GM12878 (cell line): ENCODE results near the gene MDFI. TPM values are rescaled to one million over a fixed set of nuclear protein-coding genes. Genes with fewer than 3 reads are reported as not detected.
A peak's percentile ranks its signal among the peaks of the same experiment; 100 is the strongest.

Source experiments
- ATAC-seq: fragments of 200-7000 bp; cut with Tn5 transposase; 3 replicates; pipeline ENCODE4 v1.9.1; 2020; ENCODE audit warnings: mild to moderate bottlenecking, moderate library complexity
- BruUV-seq: library from RNA; stranded (reverse); fragments of 400-500 nt; replicated peaks from 2 replicates; lab custom pipeline; 2021; lab: Mats Ljungman, UMichigan
- CTCF ChIA-PET: fragments of 300-600 bp; sonication (Branson Sonifier 250); formaldehyde crosslinking; extraction: SDS; loops from one replicate; lab custom pipeline; 2021; ENCODE audit warnings: inconsistent platforms; lab: Yijun Ruan, JAX
- POLR2A ChIA-PET: fragments of 350-600 bp; formaldehyde crosslinking; extraction: SDS; loops from one replicate; lab custom pipeline; 2021; ENCODE audit warnings: inconsistent platforms; lab: Charles Lee
- RAD21 ChIA-PET: fragments of 300-600 bp; sonication (Branson Sonifier 250); formaldehyde crosslinking; loops from one replicate; lab custom pipeline; 2023; ENCODE audit warnings: antibody characterized with exemption; ENCODE audit not compliant: unreplicated experiment; lab: Charles Lee
- SMC1A ChIA-PET: fragments of 300-600 bp; sonication (Branson Sonifier 250); formaldehyde crosslinking; loops from one replicate; lab custom pipeline; 2023; ENCODE audit not compliant: unreplicated experiment, uncharacterized antibody; lab: Charles Lee
- DNase-seq: peaks from one replicate; pipeline ENCODE4 v3.0.0-alpha.2; 2011; ENCODE audit warnings: low read depth, low spot score
- FAIRE-seq: peaks from 3 replicates; lab custom pipeline; 2011; peaks lifted over from hg19 to GRCh38; lab: Jason Lieb, UNC
- H2AFZ ChIP-seq: 2 replicates; pipeline ENCODE4 v1.6.0; 2011; ENCODE audit warnings: low read depth, low read length, control low read depth; ENCODE audit not compliant: control insufficient read depth
- H3K27ac ChIP-seq: 2 replicates; pipeline ENCODE4 v1.5.1; 2011; ENCODE audit warnings: control low read depth; ENCODE audit not compliant: control insufficient read depth, insufficient read depth
- H3K27me3 ChIP-seq, 2 experiments: replicated peaks in 1 of 2; 2 replicates each; pipeline versions ENCODE4 v1.6.0 to v1.6.1; 2011; ENCODE audit warnings: low read length in 1 of 2; ENCODE audit not compliant: control insufficient read depth in 2 of 2, insufficient read depth in 2 of 2
- H3K36me3 ChIP-seq, 2 experiments: 2 replicates each; pipeline ENCODE4 v1.5.1; 2011; ENCODE audit warnings: low read length in 1 of 2; ENCODE audit not compliant: control insufficient read depth in 2 of 2, insufficient read depth in 2 of 2
- H3K4me1 ChIP-seq: 2 replicates; pipeline ENCODE4 v1.6.1; 2011; ENCODE audit warnings: mild to moderate bottlenecking, low read length, moderate library complexity, mixed read lengths; ENCODE audit not compliant: control insufficient read depth, insufficient read depth
- H3K4me2 ChIP-seq: 2 replicates; pipeline ENCODE4 v1.6.0; 2011; ENCODE audit warnings: control low read depth; ENCODE audit not compliant: control insufficient read depth, insufficient read depth
- H3K4me3 ChIP-seq: fragments of 200-600 bp; sonication (generic); 2 replicates; pipeline ENCODE4 v1.5.1; 2016
- H3K79me2 ChIP-seq: 2 replicates; pipeline ENCODE4 v1.6.0; 2011; ENCODE audit warnings: low read length; ENCODE audit not compliant: control insufficient read depth, insufficient read depth
- H3K9ac ChIP-seq: 2 replicates; pipeline ENCODE4 v1.8.0; 2011; ENCODE audit warnings: low read length, control low read depth, mixed read lengths; ENCODE audit not compliant: control insufficient read depth, insufficient read depth
- H3K9me3 ChIP-seq: replicated peaks from 3 replicates; pipeline ENCODE4 v1.5.1; 2011; ENCODE audit warnings: mild to moderate bottlenecking, low read length; ENCODE audit not compliant: control insufficient read depth, insufficient read depth
- H4K20me1 ChIP-seq: 2 replicates; pipeline ENCODE4 v1.6.0; 2011; ENCODE audit not compliant: control insufficient read depth, insufficient read depth
- ATF7 ChIP-seq: fragments of 450-650 bp; IDR thresholded peaks from 2 replicates; pipeline ENCODE4 v1.6.1; 2016; ENCODE audit warnings: low read depth, mild to moderate bottlenecking
- KAT2A ChIP-seq: conservative IDR thresholded peaks from 2 replicates; pipeline ENCODE4 v1.6.1; 2011; ENCODE audit warnings: low read depth, low read length; ENCODE audit not compliant: control insufficient read depth
- RCOR1 ChIP-seq: conservative IDR thresholded peaks from 2 replicates; pipeline ENCODE4 v1.6.1; 2012; ENCODE audit warnings: low read depth, low read length, improper control_type of control experiment
- SMAD1 ChIP-seq: fragments of 450-650 bp; IDR thresholded peaks from 2 replicates; pipeline ENCODE4 v1.6.1; 2018; ENCODE audit warnings: mild to moderate bottlenecking, low read depth; ENCODE audit not compliant: partially characterized antibody
- SMAD5 ChIP-seq: IDR thresholded peaks from 2 replicates; pipeline ENCODE4 v1.6.1; 2016; ENCODE audit warnings: antibody characterized with exemption, low read depth
- WGBS: methylation state at CpG from one replicate; pipeline ENCODE4 v1.1.6; 2016; ENCODE audit warnings: low lambda C conversion rate; ENCODE audit not compliant: insufficient replicate concordance, insufficient coverage; ENCODE audit errors: missing lambda C conversion rate; 5-methylcytosine and 5-hydroxymethylcytosine counted together
- in situ Hi-C: fragments of 300-500 bp; cut with MboI; formaldehyde crosslinking; loops from 9 replicates; pipeline ENCODE4 v1.14.3; 2018; ENCODE audit warnings: mixed read lengths
- intact Hi-C: fragments of 100-400 bp; cut with micrococcal nuclease; formaldehyde crosslinking; loops from one replicate; pipeline ENCODE4 v1.14.2; 2022; ENCODE audit not compliant: unreplicated experiment
- polyA plus RNA-seq, 11 experiments: library from polyadenylated mRNA; depleted of rRNA in 4 of 11; unstranded in 6 of 11; stranded (reverse) in 5 of 11; fragments of >200 nt; fragmentation: Nextera tagmentation in 4 of 11; fragmentation: Illumina TruSeq in 1 of 11; extraction: Ambion mirVana in 4 of 11; extraction: Trizol in 1 of 11; gene quantifications; 1 replicate in 1 of 11; 2 replicates in 10 of 11; pipeline versions ENCODE4 v1.2.1 to v1.2.3, GENCODE V29; 2011 to 2016; ENCODE audit warnings: inconsistent platforms in 2 of 11, missing spikeins in 2 of 11, low read depth in 1 of 11
- total RNA-seq, 4 experiments: library from RNA; depleted of rRNA in 3 of 4; stranded (reverse); fragments of >200 nt in 3 of 4; fragmentation: Illumina TruSeq in 1 of 4; extraction: Trizol in 1 of 4; gene quantifications; 2 replicates each; pipeline versions ENCODE4 v1.2.1 to v1.2.3, GENCODE V29; 2013 to 2021
- TF ChIP-seq, protein P1 (sequence below): fragments of 450-650 bp; IDR thresholded peaks from 2 replicates; pipeline ENCODE4 v1.6.1; 2016; ENCODE audit warnings: mild to moderate bottlenecking

MDFI gene
- total and polyA plus RNA-seq, 10 of the 15 experiments (the other 5 are each of a cell fraction or from before 2014, with no cell fraction given) = not detected

DNA sequence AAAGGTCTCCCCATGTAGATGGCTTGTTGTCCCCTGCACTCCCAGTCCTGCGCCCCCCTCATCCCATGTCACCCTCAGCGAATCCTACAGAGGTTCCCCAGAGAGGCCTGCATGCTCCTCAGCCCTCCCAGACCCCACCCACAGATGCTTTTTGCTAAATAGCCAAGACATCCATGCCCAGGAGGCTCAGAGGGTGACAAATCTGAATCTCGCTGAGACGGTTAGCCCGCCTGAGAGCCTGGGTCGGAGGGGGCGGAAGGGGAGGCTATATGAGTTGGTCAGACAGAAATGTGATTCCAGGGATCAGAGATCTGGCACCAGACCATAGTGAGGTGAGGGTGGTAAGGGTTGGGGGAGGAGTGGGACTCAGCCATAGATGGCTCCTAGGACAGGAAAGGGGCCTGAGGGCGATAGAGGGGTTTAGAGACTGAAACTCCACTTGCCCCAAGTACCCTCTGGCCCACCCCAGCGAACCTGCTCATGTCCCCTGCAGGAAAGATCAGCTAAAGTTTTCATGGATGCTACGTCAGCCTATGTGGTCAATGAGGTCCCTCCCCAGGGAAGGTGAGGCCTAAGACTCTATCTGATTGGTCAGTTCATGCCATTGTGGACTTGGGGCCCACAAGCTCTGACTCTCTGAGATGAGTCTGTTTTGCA, 63.9 kb downstream of the MDFI start:
- Histone ChIP-seq H4K20me1 (no peaks in the 10 kb centered on the region; the same call in 1 of the 2 replicates), H3K4me2 (peak overlapping the region; percentile 80), H3K9ac (no peak overlapping the region), H2AFZ (no peak overlapping the region), H3K9me3 (no peaks in the 10 kb centered on the region), H3K79me2 (peaks cover 91% of the 10 kb centered on the region), H3K4me1 (peaks cover 49% of the 10 kb centered on the region), H3K4me3 (no peak overlapping the region; the same call in 1 of the 2 replicates), H3K27me3 (no peaks in the 10 kb centered on the region), H3K27ac (peak overlapping the region; percentile 10; the same call in 1 of the 2 replicates), H3K36me3 (peaks cover 18 to 33% of the 10 kb centered on the region in 2 experiments)
- in situ Hi-C loops = no loop called here
- FAIRE-seq = no peak
- TF ChIP-seq, protein P1, sequence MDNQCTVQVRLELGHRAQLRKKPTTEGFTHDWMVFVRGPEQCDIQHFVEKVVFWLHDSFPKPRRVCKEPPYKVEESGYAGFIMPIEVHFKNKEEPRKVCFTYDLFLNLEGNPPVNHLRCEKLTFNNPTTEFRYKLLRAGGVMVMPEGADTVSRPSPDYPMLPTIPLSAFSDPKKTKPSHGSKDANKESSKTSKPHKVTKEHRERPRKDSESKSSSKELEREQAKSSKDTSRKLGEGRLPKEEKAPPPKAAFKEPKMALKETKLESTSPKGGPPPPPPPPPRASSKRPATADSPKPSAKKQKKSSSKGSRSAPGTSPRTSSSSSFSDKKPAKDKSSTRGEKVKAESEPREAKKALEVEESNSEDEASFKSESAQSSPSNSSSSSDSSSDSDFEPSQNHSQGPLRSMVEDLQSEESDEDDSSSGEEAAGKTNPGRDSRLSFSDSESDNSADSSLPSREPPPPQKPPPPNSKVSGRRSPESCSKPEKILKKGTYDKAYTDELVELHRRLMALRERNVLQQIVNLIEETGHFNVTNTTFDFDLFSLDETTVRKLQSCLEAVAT = no peak
- TF ChIP-seq SMAD1 (no peak), ATF7 (no peak), SMAD5 (no peak), RCOR1 (no peak), KAT2A (no peak)
- ATAC-seq = no peak
- ChIA-PET CTCF (interaction anchor here (1.1 to 1.2 kb wide), 2 partner anchors 20 to 47 kb away, joined by 3 read pairs; no protein-coding TSS in a partner anchor), POLR2A (interaction anchor here (0.9 kb wide), 1 partner anchor 32 kb away, joined by 3 read pairs; no protein-coding TSS in a partner anchor), RAD21 (interaction anchor here (1.3 kb wide), 1 partner anchor 11 kb away, joined by 4 read pairs; no protein-coding TSS in a partner anchor), SMC1A (interaction anchor here (0.7 to 1.5 kb wide), 3 partner anchors 18 to 338 kb away, joined by 3 read pairs; no protein-coding TSS in a partner anchor)
- no TSS peak for BruUV-seq
- WGBS = 81% methylated on average over 10 of the region's 10 CpGs
- no peak for DNase-seq
- intact Hi-C loops = loop anchor here (10.0 kb wide), 1 partner anchor 343 kb away; no protein-coding TSS in a partner anchor
